HepG2 (cell line): ENCODE data around the gene TOR1AIP1. TPM values are rescaled to one million over a fixed set of nuclear protein-coding genes. Genes with fewer than 3 reads are reported as not detected.

ENCODE experiments used
- ATAC-seq: fragments of 200-7000 bp; cut with Tn5 transposase; 3 replicates; pipeline ENCODE4 v1.9.1; 2020; ENCODE audit warnings: mild to moderate bottlenecking, moderate library complexity
- BruUV-seq: library from RNA; stranded (reverse); fragments of 400-500 nt; replicated peaks from 2 replicates; lab custom pipeline; 2021; lab: Mats Ljungman, UMichigan
- CTCF ChIA-PET: fragments of 300-600 bp; formaldehyde crosslinking; extraction: SDS; loops from one replicate; lab custom pipeline; 2021; ENCODE audit warnings: low total read pairs, inconsistent platforms, low intra/inter-chr PET ratio; lab: Yijun Ruan, JAX
- POLR2A ChIA-PET: fragments of 350-600 bp; sonication (Branson Sonifier 250); formaldehyde crosslinking; loops from one replicate; lab custom pipeline; 2020; ENCODE audit warnings: antibody characterized with exemption, inconsistent platforms; lab: Yijun Ruan, JAX
- DNase-seq: peaks from one replicate; pipeline ENCODE4 v3.0.0-alpha.2; 2015; ENCODE audit warnings: low spot score
- FAIRE-seq: peaks from 3 replicates; lab custom pipeline; 2011; peaks lifted over from hg19 to GRCh38; lab: Jason Lieb, UNC
- H2AFZ ChIP-seq: one replicate; pipeline ENCODE4 v1.6.1; 2011; ENCODE audit warnings: low read length, inconsistent platforms
- H3K27ac ChIP-seq: fragments of 300-600 bp; 3 replicates; pipeline ENCODE4 v1.8.0; 2011; ENCODE audit warnings: mixed run types, mild to moderate bottlenecking, mixed read lengths, low read length, inconsistent platforms; ENCODE audit not compliant: insufficient read depth; ENCODE audit errors: extremely low read length
- H3K27me3 ChIP-seq, 2 experiments: fragments of 200-600 bp in 1 of 2; 2 replicates in 1 of 2; 3 replicates in 1 of 2; pipeline versions ENCODE4 v1.6.0 to v1.8.0; 2011; ENCODE audit warnings: low read length in 2 of 2, mild to moderate bottlenecking in 2 of 2, moderate library complexity in 2 of 2, inconsistent platforms in 1 of 2; ENCODE audit not compliant: insufficient read depth in 2 of 2, control insufficient read depth in 1 of 2
- H3K36me3 ChIP-seq, 2 experiments: fragments of 200-600 bp in 1 of 2; replicated peaks in 1 of 2; 2 replicates in 1 of 2; 3 replicates in 1 of 2; pipeline versions ENCODE4 v1.5.1 to v1.8.0; 2011; ENCODE audit warnings: low read length in 2 of 2, inconsistent platforms in 1 of 2; ENCODE audit not compliant: insufficient read depth in 2 of 2, control insufficient read depth in 1 of 2
- H3K4me1 ChIP-seq: 2 replicates; pipeline ENCODE4 v1.5.1; 2012; ENCODE audit warnings: low read length, inconsistent platforms; ENCODE audit not compliant: insufficient read depth
- H3K4me2 ChIP-seq: 2 replicates; pipeline ENCODE4 v1.6.0; 2011; ENCODE audit warnings: low read depth, low read length, inconsistent platforms
- H3K4me3 ChIP-seq, 3 experiments: fragments of 200-600 bp in 1 of 3; sonication (generic), shearing (Covaris generic) in 1 of 3; replicated peaks in 1 of 3; 2 replicates each; pipeline ENCODE4 v1.5.1; 2011 to 2016; ENCODE audit warnings: low read length in 3 of 3, inconsistent platforms in 2 of 3, low read depth in 2 of 3, mild to moderate bottlenecking in 2 of 3, control low read depth in 1 of 3, mixed read lengths in 1 of 3; ENCODE audit not compliant: insufficient read depth in 1 of 3
- H3K79me2 ChIP-seq: one replicate; pipeline ENCODE4 v1.6.1; 2011; ENCODE audit warnings: low read length, inconsistent platforms; ENCODE audit not compliant: insufficient read depth
- H3K9ac ChIP-seq: 2 replicates; pipeline ENCODE4 v1.6.0; 2011; ENCODE audit warnings: mild to moderate bottlenecking, low read depth, low read length, inconsistent platforms; ENCODE audit not compliant: insufficient read depth
- H3K9me3 ChIP-seq: 2 replicates; pipeline ENCODE4 v1.5.1; 2012; ENCODE audit warnings: mild to moderate bottlenecking, low read length
- H4K20me1 ChIP-seq: 2 replicates; pipeline ENCODE4 v1.6.0; 2011; ENCODE audit warnings: inconsistent platforms, mild to moderate bottlenecking, low read length, moderate library complexity; ENCODE audit not compliant: insufficient read depth
- HNF4A ChIP-seq: sonication (generic); formaldehyde crosslinking; IDR thresholded peaks from 2 replicates; pipeline ENCODE4 v1.4.0; 2020; ENCODE audit warnings: missing genetic modification reagents
- NR2F6 ChIP-seq, 2 experiments: IDR thresholded peaks; 2 replicates each; pipeline ENCODE4 v1.6.1; 2016; ENCODE audit warnings: antibody characterized with exemption in 1 of 2, mild to moderate bottlenecking in 1 of 2
- SNAPC5 ChIP-seq: sonication (generic); formaldehyde crosslinking; IDR thresholded peaks from 2 replicates; pipeline ENCODE4 v1.8.1; 2023; ENCODE audit warnings: mild to moderate bottlenecking, missing genetic modification reagents, borderline replicate concordance
- ZNF275 ChIP-seq: sonication (generic); formaldehyde crosslinking; IDR thresholded peaks from 2 replicates; pipeline ENCODE4 v1.8.0; 2022; ENCODE audit warnings: missing genetic modification reagents, mild to moderate bottlenecking, inconsistent platforms, borderline replicate concordance
- ZNF468 ChIP-seq: sonication (generic); formaldehyde crosslinking; IDR thresholded peaks from 2 replicates; pipeline ENCODE4 v1.8.0; 2022; ENCODE audit warnings: mild to moderate bottlenecking, moderate library complexity, missing genetic modification reagents
- WGBS: methylation state at CpG from one replicate; pipeline ENCODE4 v1.1.6; 2017; ENCODE audit warnings: low lambda C conversion rate; 5-methylcytosine and 5-hydroxymethylcytosine counted together
- in situ Hi-C: cut with HindIII; loops from 2 replicates; pipeline ENCODE4 v1.10.0; 2017; ENCODE audit warnings: low pct_unique_long_range_greater_than_20kb; ENCODE audit not compliant: extremely low pct_ligation_motif_present
- intact Hi-C: fragments of 100-400 bp; cut with micrococcal nuclease; formaldehyde crosslinking; loops from one replicate; pipeline ENCODE4 v1.10.0; 2022; ENCODE audit not compliant: unreplicated experiment
- polyA plus RNA-seq, 8 experiments: library from polyadenylated mRNA; depleted of rRNA in 3 of 8; stranded (reverse) in 7 of 8; unstranded in 1 of 8; fragments of >200 nt; fragmentation: Illumina TruSeq in 4 of 8; extraction: Trizol in 4 of 8; gene quantifications; 2 replicates each; pipeline versions ENCODE4 v1.2.1 to v1.2.3, GENCODE V29; 2011 to 2016; ENCODE audit warnings: low read depth in 4 of 8, missing spikeins in 1 of 8, mixed read lengths in 1 of 8; ENCODE audit not compliant: insufficient read depth in 1 of 8
- total RNA-seq, 5 experiments: library from RNA; depleted of rRNA; stranded (reverse); fragments of >200 nt; fragmentation: Illumina TruSeq; extraction: Trizol; gene quantifications; 2 replicates each; pipeline ENCODE4 v1.2.3, GENCODE V29; 2016; ENCODE audit warnings: low read depth in 1 of 5

The TOR1AIP1 gene
- total and polyA plus RNA-seq, 2 of the 13 experiments (the other 11 are each of a cell fraction or from before 2014, with no cell fraction given): 15.6 to 29.0 TPM

- TF ChIP-seq ZNF275 (CRISPR knock-in tag): no peak
Measured at GRCh38 chr1:179926850-179927205, 44.7 kb downstream of the TOR1AIP1 start (continued).

GRCh38 chr1:179929955-179930798, 48.1 kb downstream of the TOR1AIP1 start:
- POLR2A ChIA-PET: no interaction called here
- intact Hi-C loops: no loop called here
- FAIRE-seq (no peak), ATAC-seq (no peak; the same call in 2 of the 3 replicates), DNase-seq (peak; percentile 3)
- H3K27me3 ChIP-seq: no peaks in the 10 kb centered on the region
- peaks cover 11% of the 10 kb centered on the region for H3K4me1 ChIP-seq
- H3K4me2 ChIP-seq: no peak overlapping the region; the same call in 1 of the 2 replicates
- no peaks in the 10 kb centered on the region for H3K36me3 ChIP-seq
- H3K9ac ChIP-seq: no peak overlapping the region
- H3K4me3 ChIP-seq: no peak overlapping the region
- no peaks in the 10 kb centered on the region for H4K20me1 ChIP-seq
- no peak overlapping the region for H3K27ac ChIP-seq
- CTCF ChIA-PET: no interaction called here
- no TSS peak for BruUV-seq
- peak; percentile 21; the same call in 1 of the 2 replicates for TF ChIP-seq HNF4A
- TF ChIP-seq ZNF468 (CRISPR knock-in tag): no peak
- peak; percentile 37 for TF ChIP-seq NR2F6 (IDR thresholded peaks at IDR 0.05)
- TF ChIP-seq NR2F6 (CRISPR knock-in tag; IDR thresholded peaks at IDR 0.05): no peak
- TF ChIP-seq SNAPC5: no peak
- no peak overlapping the region for H2AFZ ChIP-seq
- no peaks in the 10 kb centered on the region for H3K9me3 ChIP-seq
- WGBS: 10% methylated on average over 2 of the region's 2 CpGs
- in situ Hi-C loops: no loop called here
- no peaks in the 10 kb centered on the region for H3K79me2 ChIP-seq
